HG02981 (cell line): ENCODE results near the gene SLC25A22.

Experiments used
- ATAC-seq: cut with Tn5 transposase; IDR thresholded peaks from one replicate; pipeline ENCODE4 v1.9.1; 2021; ENCODE audit warnings: mild to moderate bottlenecking, moderate library complexity; ENCODE audit not compliant: unreplicated experiment

Gene SLC25A22

DNA sequence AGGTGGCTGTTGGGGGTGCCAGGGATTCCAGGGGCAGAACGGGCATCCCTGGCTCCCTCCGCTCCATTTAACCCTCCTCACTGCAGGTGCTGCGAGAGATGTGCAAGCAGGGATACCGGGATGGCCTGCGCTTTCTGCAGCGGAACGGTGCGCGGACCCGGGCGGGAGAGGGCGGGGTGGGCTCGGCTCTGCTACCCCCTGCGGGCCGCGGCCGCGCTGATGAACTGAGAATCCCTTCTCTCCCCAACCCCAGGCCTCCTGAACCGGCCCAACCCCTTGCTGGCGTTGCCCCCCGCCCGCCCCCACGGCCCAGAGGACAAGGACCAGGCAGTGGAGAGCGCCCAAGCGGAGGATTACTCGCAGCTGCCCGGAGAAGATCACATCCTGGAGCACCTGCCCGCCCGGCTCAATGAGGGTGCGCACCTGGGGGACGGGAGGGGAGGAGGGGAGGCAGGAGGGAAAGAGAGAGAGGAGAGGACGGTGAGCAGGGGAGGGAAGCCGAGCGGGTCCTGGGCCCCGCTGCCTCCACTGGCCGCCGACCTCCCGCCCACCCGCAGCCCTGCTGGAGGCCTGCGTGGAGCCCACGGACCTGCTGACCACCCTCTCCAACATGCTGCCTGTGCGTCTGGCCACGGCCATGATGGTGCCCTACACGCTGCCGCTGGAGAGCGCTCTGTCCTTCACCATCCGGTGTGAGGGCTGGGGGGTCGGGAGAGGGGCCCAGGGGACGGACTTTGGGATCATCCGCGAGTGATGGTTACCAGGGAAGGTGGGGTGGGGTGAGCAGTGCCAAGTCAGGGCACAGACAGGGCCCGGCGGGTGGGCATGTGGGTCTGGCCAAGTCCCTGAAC, 25.6 kb upstream of the SLC25A22 start:
- ATAC-seq = no peak

DNA sequence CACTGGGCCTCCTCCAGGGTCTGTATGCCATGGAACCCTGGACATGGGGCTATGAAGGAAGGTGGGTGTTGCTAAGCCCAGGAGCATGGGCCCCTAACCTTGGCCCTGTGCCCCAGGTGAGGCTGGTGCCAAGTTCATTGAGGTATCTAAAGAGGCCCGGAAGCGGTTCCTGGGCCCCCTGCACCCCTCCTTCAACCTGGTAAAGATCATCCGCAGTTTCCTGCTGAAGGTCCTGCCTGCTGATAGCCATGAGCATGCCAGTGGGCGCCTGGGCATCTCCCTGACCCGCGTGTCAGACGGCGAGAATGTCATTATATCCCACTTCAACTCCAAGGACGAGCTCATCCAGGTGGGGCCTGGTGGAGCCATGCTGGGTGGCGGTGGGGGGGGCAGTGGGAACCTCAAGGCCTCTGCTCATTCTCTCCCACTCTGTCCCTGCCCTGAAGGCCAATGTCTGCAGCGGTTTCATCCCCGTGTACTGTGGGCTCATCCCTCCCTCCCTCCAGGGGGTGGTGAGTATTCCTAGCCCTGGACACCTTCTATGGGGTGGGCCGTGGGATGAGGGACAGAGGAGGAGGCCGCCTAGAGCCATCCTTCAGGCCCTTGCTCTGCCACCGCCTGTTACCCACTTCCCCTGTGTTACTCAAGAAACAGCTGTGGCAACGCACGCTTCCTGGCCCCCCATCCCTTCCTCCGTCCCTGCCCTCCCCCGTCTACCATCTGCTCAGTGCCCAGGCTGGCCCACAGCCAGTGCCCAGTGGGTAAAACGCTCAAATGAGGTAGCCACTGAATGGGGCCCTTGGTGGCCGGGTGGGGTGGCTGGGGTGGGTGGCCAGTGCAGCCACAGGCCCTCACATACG, 23.7 kb upstream of the SLC25A22 start:
- no peak for ATAC-seq

DNA sequence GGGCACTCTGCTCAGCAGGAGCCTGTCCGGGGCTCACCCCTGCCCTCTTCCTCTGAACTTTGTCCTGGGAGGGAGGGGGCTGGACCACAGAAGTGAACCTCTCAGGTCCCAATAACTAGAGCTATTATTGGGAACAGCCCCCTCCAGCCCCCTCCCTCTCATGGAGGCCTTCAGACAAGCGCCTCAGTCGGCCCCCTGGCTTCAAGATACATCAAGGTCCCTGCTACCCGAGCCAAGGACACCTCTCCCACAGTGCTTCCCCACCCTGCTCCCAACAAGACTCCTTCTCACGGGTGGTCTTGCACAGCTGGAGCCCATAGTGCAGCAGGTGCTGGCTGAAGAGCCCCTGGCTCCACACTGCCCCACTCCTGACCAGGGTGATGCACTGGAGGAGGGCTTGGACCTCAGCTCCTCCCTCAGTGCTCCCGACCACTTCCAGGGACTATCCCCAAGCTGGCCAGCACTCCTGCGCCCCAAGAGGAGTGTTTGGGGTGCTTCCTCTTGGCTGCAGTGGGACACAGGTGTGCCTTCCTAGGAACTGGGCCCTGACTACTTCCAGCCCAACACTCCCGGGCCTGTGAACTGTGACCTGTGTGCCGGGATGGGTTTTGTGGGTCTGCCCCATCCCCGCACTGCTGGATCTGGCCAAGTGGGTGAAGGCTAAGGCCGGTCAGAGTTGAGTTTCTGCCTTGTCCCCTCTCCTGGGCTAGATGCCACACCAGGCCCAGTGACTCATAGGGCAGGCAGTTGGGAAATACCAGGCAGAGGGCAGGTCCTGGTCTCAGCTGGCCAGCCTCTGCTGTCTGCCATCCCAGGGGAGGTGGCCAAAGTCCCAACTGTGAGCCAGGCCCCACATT, 22.8 kb upstream of the SLC25A22 start:
- ATAC-seq = no peak

DNA sequence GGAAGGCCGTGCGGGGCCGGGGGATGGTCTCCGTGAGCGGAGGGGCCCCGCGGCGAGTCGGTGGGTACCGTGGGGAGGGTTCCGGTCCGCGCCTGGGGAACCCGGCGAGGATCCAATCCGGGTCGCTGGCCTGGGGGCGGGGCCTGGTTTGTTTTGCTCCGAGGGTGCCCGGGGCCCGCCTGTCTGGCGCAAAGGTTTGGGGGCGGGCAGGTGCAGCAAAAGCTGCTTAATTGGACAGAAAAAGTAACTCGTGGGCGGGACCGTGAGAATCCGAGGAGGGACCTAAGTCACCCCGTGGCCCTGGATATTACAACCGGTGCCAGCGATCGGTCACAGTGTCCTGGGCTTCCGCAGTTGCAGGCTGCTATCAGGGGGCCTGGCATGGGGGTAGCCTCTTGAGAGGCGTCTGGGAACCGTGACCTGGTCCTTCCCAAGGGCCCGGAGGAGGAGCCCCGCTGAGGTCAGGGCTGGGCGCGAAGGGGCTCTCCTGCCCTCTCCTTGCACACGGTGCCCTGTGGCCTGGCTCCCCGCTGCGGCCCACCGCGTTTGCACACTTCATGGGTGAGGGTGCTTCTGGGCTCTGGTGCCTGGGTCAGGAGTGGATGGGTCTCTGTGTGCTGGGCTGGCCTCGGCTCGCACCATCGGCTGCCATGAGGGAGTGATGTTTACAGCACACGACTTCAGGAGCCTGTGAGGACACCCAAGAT, 22.0 kb upstream of the SLC25A22 start:
- peak; percentile 63 for ATAC-seq

DNA sequence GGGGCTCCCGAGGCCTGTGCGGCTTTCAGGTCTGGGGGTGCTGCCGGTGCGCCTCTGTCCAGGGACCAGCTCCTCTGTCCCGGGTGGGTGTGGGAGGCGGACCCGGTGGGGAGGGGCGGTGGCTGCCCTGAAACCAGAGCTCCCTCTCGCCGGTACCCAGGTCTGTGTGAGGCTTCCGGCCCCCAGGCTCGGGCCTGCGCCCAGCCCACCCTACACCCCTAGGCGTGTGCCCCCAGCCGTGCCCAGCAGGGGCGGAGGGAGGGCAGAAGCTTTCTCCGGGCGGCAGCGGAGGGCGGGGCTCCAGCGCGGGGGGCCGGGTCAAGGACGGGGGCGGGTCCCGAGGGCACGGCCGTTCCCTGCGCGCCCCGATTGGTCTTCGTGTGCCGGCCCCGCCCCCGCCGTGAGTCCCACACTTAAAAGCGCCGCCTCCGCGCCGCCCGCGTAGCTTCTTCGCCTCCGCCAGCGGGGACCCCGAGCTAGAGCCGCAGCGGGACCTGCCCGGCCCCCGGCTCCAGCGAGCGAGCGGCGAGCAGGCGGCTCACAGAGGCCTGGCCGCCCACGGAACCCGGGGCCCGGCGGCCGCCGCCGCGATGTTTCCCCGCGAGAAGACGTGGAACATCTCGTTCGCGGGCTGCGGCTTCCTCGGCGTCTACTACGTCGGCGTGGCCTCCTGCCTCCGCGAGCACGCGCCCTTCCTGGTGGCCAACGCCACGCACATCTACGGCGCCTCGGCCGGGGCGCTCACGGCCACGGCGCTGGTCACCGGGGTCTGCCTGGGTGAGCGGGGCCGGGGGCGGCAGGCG, 21.2 kb upstream of the SLC25A22 start:
- peak; percentile 56 for ATAC-seq

DNA sequence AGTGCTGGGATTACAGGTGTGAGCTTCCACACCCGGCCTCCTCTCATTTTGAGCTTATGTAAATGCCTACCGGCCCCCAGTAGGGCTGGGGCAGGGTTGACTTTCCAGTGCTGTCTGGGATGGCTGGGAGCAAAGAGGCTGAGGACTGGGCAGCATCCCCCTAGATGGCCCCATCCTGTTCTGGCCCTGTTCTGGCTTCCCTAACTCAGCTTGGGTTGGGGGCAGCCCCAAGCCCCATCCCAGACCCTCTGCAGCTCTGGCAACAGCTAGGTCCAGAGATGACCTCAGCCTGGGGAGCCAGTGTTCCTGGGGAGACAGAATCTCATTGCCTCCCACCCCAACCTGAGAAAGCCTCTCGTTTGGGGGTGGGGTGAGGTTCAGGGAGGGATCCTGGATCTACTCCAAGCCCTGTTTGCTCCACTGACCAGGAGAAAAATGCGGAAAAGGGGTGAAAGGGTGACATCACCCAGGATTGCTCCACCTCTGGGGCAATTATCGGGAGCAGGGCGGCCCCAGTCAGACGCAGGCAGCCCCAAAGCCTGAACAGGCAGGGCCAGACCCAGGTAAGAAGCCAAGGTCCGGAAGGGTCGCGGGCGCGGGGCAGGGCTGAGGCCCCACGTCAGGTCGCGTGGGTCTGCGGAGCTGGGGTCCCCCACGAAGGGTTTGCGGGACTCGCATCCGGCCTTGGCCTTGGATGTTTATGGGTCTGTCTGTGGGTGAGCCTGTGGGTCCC, 20.5 kb upstream of the SLC25A22 start, which contains the start of gene PNPLA2:
PNPLA2 (plus strand) TSS at position 519 of the 733 bp plus-strand sequence. CDS start 805 bp downstream, outside the sequence.
- no peak for ATAC-seq

DNA sequence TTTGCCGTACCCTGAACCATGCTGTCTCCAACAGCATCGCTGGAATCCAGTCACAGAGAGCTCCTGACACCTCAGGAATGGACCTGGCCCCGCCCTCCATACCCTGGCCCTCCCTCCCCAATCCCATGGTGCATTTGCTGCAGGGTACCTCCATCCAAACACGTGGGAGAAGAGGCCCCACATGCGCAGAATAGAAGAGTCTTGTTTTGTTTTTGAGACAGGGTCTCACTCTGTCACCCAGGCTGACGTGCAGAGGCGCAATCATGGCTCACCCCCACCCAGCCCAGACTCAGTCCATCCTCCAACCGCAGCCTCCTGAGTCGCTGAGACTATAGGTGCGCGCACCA, 18.3 kb upstream of the SLC25A22 start:
- no peak for ATAC-seq

DNA sequence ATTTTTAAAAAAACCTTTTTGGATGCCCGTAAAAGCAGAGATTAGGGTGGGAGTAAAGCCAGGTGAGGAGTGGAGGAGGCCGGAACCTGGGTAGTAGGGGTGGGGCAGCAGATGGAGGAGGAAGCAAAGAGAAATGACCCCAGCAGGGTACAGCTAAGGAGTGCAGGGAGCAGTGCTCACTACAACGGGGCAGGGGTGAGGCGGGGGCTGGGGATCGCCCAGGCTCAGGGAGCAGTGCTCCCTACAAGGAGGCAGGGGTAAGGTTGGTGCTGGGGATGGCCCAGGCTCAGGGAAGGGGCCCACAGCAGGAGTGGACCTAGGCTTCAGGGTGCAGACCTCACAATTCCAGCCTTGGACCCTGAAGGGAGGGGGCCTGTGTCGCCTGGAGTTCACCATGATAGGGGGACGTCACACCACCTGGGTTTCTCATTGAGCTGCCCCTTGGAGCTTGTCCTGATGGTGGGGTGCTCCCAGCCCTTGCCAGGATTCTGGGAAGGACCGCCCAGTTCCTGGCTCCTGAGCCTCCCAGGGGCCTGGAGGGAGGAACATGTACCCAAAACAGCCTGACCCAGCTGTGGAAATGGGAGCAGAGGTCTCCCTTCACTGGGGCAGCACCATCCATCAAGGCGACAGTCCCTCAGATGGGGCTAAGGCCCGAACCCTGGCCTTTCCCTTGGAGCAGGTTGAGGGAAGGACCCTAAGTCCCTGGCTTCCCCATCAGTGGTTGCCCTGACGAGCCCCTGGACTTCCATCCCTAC, 17.8 kb upstream of the SLC25A22 start:
- no peak for ATAC-seq

DNA sequence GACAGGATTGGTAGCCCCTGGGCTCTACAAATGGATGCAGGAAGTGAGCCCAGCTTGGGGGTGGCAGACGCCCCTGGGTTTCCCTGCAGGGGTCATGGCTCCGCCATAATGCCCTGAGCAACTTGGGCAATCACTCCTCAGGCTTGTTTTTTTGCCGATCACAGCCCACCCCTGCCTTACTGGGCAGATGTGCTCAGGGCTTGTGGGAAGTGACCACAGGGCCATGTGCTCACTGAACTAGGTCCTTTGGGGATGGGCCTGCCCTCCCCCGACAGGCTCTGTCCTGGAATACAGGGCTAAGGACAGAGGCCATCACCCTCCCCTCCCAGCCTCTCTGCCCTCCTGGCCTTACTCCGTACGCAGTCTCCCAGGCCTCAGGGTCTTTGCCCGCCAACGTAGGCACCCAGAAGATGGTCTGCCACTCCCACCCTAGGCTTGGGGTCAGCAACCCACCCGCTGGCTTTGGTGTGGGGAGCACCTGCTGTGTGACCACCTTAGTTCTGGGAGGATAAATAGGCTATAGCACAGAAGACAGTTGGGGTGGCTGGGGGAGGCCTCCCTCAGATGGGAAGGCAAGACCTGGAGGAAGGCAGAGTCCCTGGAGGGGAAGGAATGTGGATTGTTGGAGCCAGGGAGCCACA, 15.5 kb upstream of the SLC25A22 start:
- ATAC-seq = no peak

DNA sequence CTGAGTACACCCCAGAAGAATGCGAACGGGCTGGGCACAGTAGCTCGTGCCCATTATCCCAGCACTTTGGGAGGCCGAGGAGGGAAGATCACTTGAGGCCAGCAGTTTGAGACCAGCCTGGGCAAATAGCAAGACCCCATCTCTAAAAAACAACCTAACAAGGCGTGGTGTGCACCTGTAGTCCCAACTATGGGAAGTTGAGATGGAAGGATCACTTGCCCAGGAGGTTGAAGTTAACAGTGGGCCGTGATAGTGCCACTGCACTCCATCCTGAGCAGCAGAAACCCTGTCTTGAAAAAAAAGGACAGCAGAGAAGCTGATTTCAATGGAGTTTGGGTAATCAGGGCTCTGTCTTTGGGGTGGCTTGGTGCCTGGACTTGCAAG, 15.0 kb upstream of the SLC25A22 start:
- ATAC-seq = no peak

DNA sequence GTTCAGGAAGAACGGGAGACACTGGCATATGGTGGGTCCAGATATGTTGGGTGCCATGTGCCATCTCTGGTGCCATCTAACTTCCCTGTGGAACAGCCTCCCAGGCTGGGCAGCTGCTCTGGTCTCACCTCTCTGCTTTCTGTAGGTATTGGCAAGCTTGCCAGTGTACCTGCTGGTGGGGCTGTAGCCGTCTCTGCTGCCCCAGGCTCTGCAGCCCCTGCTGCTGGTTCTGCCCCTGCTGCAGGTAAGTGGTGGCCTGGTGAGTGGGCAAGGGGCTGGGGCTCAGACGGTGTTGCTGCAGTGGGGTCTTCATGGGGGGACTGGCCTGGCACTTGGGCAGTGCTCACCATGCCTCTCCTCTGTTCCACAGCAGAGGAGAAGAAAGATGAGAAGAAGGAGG, 14.3 kb upstream of the SLC25A22 start:
- no peak for ATAC-seq

DNA sequence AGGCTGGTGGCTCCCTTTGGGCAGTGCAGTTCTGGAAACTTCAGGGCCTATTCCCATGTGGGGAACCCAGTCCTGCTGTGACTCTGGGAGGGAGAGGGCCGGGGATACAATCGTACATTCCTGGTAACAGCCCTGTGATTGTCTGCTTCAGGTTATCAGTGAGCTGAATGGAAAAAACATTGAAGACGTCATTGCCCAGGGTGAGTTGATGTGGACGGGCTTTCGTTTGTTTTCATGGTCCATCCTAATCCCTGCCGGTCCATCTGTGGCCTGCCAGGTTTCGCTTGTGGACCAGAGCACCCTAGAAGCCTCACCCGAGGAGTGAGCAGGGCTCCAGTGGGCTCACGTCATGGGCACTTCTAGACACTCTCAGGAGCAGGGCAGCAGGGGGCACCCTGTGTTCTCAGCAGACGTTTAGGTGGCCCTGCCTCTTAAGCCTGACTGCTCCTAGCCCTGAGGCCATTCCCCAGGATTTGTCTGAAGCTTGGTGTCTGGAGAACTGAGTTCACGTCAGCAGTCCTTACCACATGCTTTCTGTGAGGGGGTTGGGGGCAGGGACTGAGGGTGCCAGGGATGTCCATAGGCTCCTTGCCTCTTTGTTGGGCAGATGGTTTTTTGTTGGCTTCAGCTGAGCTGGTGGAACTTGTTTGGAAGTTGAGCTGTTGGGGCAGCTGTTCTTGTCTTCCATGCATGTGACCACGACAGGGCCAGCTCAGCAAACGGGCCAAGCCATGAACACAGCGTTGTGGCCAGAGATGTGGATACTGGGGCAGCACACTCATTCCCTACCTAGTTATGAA, 13.6 kb upstream of the SLC25A22 start:
- no peak for ATAC-seq

DNA sequence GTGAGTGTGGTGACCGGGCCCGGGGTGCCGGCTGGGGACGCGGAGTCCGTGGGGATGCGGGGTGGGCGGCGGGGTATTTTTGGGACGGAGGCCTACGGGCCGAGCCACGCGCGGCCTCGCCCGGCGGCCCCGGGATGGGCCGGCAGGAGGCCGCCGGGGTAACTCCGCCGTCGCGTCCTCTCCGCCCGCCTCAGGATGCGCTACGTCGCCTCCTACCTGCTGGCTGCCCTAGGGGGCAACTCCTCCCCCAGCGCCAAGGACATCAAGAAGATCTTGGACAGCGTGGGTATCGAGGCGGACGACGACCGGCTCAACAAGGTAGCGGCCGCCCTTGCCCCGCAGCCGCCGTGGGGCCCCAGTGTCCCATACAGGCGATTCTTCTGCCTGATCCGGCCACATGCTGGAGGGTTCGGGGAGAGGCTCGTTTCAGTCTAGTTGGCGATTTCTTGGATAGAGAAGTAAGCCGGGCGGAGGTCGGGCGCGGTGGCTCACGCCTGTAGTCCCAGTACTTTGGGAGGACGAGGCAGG, 12.0 kb upstream of the SLC25A22 start:
- ATAC-seq = peak; percentile 12

DNA sequence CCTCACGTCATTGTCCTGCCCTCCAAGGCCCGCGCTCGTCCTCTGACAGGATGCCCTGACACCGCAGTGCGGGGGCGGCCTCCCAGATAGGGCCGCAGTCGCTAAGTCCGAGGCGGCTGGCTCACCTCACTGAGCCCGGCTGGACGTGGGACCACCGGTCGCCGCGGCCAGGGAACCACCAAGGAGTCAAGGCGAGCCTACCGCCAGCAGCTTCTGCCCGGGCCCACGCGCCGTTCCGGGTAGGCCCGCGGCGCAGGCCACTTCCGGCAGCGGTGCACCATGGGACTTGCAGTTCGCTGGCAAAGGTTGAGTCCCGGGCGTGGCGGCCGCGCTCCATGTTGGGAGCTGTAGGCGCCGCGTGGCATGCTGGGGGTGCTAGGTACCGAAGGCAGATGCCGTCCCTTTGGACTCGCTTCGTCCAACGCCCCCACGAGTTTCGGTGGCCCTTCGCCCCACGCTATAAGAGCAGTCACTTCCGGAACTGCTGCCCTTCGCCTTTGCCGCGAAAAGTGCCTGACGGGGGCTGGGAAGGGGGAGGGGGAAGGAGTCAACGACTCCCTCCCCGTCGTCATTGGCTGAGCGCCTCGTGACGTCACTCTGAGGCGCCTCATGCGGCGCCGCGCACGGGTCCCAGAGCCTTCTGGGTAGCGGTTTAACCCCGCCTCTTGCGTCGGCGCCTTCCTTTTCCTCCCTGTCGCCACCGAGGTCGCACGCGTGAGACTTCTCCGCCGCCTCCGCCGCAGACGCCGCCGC, 11.4 kb upstream of the SLC25A22 start, which contains the start of gene RPLP2:
RPLP2 (plus strand) TSS at position 681 of the 753 bp plus-strand sequence. CDS start 268 bp downstream, outside the sequence.
- ATAC-seq = peak; percentile 70

DNA sequence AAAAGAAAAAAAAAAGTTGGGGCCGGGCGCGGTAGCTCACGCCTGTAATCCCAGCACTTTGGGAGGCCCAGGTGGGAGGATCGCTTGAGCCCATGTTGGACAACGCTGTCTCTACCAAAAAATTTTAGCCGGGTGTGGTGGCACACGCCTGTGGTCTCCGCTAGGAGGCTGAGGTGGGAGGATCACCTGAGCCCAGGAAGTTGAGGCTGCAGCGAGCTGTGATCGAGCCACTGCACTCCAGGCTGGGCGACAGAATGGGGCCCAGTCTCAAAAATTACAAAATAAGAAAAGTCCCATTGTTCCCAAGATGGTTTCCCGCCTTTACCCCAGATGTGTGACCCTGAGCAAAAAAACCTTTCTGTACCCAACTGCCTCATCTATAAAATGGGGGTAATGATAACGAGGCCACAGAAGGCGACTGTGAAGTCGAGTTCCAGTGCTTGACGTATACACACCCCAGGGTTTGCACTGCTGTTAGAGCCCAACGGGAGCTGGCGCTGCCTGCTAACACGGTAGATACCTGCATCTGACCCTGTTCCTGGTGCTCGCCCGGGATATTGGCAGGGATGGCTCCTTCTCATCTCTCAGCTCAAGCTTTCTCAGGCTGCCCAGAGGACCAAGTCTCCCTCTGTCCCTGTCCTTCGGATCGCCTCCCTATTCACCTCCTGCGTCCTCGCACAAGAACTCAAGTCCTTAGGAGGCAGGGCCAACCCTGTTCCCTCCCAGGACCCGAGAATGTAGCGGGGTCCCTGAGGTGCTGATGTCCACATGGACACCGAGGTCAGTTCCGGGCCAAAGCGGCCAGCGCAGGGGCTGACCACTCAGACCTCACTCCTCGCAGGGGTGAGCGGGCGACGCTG, 10.6 kb upstream of the SLC25A22 start:
- ATAC-seq = no peak
